ENCODE measurements around the gene C10orf95. TPM values are rescaled to one million over a fixed set of nuclear protein-coding genes. Genes with fewer than 3 reads are reported as not detected.

The C10orf95 gene
- polyA plus RNA-seq, 1 of the 3 experiments (the other 2 are of a cell fraction): 0.07 TPM

- Histone ChIP-seq H3K27ac (ENCODE audit: low read depth in 2 of 2, low read length in 1 of 2) (no peak overlapping the region; a peak in 1 of 4 replicates), H3K9ac (no peak overlapping the region), H3K79me2 (ENCODE audit: insufficient read depth) (no peaks in the 10 kb centered on the region), H3K4me3 (ENCODE audit: low read depth in 2 of 2, low read length in 1 of 2) (no peak overlapping the region), H3F3A (replicated peaks; ENCODE audit: insufficient read depth) (no peaks in the 10 kb centered on the region), H3K27me3 (ENCODE audit: insufficient read depth) (no peaks in the 10 kb centered on the region), H4K20me1 (ENCODE audit: insufficient read depth) (no peaks in the 10 kb centered on the region), H3K4me2 (no peak overlapping the region), H3K4me1 (ENCODE audit: control insufficient read depth in 1 of 2, insufficient read depth in 2 of 2, low read depth in 1 of 2, low read length in 1 of 2) (peaks cover 0 to 27% of the 10 kb centered on the region in 2 experiments; a peak in 2 of 4 replicates), H2AFZ (ENCODE audit: low read depth) (no peak overlapping the region), H3K9me2 (no peaks in the 10 kb centered on the region), H3K36me3 (replicated peaks in 1 of 2; ENCODE audit: control insufficient read depth in 1 of 2, insufficient read depth in 2 of 2, low read length in 1 of 2) (no peaks in the 10 kb centered on the region), H3K9me3 (no peaks in the 10 kb centered on the region)
- DNase-seq: no peak
- ChIA-PET POLR2A (interaction anchor here (1.1 kb wide), 1 partner anchor 14 kb away, joined by 4 read pairs; no protein-coding TSS in a partner anchor), CTCF (interaction anchor here (1.2 to 18.3 kb wide), 3 partner anchors 8 to 183 kb away, joined by 5 to 359 read pairs (median 42); partner anchors contain the start of genes FBXL15 and NFKB2)
- WGBS (ENCODE audit: low lambda C conversion rate): 61% methylated on average over 11 of the region's 16 CpGs
- TF ChIP-seq FOXJ3 (CRISPR knock-in tag; IDR thresholded peaks at IDR 0.05): no peak
- TF ChIP-seq RAD21 (IDR thresholded peaks at IDR 0.05; ENCODE audit: low read length): no peak
- TF ChIP-seq GABPA (IDR thresholded peaks at IDR 0.05; ENCODE audit: low read depth): no peak
- TF ChIP-seq CTCF (IDR thresholded peaks at IDR 0.05): no peak
- TF ChIP-seq TAF1 (IDR thresholded peaks at IDR 0.05; ENCODE audit: borderline replicate concordance, low read depth, low read length): no peak
- TF ChIP-seq JUND (IDR thresholded peaks at IDR 0.05): no peak
- TF ChIP-seq FOSL2 (IDR thresholded peaks at IDR 0.05; ENCODE audit: borderline replicate concordance, low read depth): no peak
- TF ChIP-seq CHD2 (IDR thresholded peaks at IDR 0.05; ENCODE audit: low read length, partially characterized antibody): no peak
- no peak for TF ChIP-seq USF1 (IDR thresholded peaks at IDR 0.05; ENCODE audit: borderline replicate concordance, low read depth)
Observed at GRCh38 chr10:102413806-102414561, 37.4 kb downstream of the C10orf95 start.

DNA sequence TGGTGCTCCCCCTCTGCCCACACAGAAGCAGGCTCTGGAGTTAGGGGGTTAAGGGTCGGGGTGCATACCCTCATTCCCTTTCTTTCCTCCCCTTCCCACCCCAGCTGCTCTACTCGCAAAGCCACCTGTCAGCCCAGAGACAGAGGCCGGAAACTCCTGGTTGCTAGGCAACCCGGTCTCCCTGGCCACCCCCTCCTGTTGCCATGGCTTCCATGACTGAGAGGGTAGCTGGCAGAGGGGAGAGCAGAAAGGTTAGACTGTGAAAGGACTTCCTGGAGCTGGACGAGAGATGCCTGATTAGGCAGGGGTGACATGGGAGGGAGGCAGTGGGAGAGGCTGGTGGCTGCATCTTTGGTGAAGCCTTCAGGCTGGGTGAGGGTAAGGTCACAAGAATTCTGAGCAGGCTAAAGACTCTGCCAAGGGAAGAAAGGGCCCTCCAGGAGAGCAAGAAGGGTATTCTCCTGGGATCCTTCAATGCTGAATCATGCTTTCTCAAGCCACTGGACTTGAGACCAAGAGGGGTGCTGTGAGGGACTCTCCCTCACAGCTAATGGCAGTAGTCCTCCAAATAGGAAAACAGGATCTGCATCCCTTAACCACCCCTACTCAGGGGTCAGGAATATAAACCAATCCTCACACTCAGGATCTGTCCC, 38.2 kb downstream of the C10orf95 start:
- Histone ChIP-seq H3K4me3 (ENCODE audit: low read depth in 2 of 2, low read length in 1 of 2) (no peak overlapping the region), H3K4me2 (no peak overlapping the region), H3K27me3 (ENCODE audit: insufficient read depth) (no peaks in the 10 kb centered on the region), H3F3A (replicated peaks; ENCODE audit: insufficient read depth) (no peaks in the 10 kb centered on the region), H3K27ac (ENCODE audit: low read depth in 2 of 2, low read length in 1 of 2) (peak overlapping the region in 1 of 2 experiments; percentile 67; a peak in 2 of 4 replicates), H3K36me3 (replicated peaks in 1 of 2; ENCODE audit: control insufficient read depth in 1 of 2, insufficient read depth in 2 of 2, low read length in 1 of 2) (no peaks in the 10 kb centered on the region), H4K20me1 (ENCODE audit: insufficient read depth) (no peaks in the 10 kb centered on the region), H3K79me2 (ENCODE audit: insufficient read depth) (no peaks in the 10 kb centered on the region), H3K9ac (no peak overlapping the region), H2AFZ (ENCODE audit: low read depth) (no peak overlapping the region), H3K9me2 (no peaks in the 10 kb centered on the region), H3K4me1 (ENCODE audit: control insufficient read depth in 1 of 2, insufficient read depth in 2 of 2, low read depth in 1 of 2, low read length in 1 of 2) (peaks cover 0 to 26% of the 10 kb centered on the region in 2 experiments; a peak in 2 of 4 replicates), H3K9me3 (no peaks in the 10 kb centered on the region)
- TF ChIP-seq FOXJ3 (CRISPR knock-in tag; IDR thresholded peaks at IDR 0.05) (no peak), CHD2 (IDR thresholded peaks at IDR 0.05; ENCODE audit: low read length, partially characterized antibody) (peak; percentile 10), MXI1 (IDR thresholded peaks at IDR 0.05; ENCODE audit: low read depth, low read length) (peak; percentile 86)
- POLR2A ChIA-PET: interaction anchor here (0.6 to 1.1 kb wide), 3 partner anchors 10 to 289 kb away, joined by 3 to 4 read pairs (median 4); no protein-coding TSS in a partner anchor
- CTCF ChIA-PET: interaction anchor here (1.2 to 18.3 kb wide), 3 partner anchors 9 to 182 kb away, joined by 5 to 359 read pairs (median 42); partner anchors contain the start of genes FBXL15 and NFKB2
- 11% methylated on average over 2 of the region's 5 CpGs for WGBS (ENCODE audit: low lambda C conversion rate)
- DNase-seq: peak; percentile 90

All from SK-N-SH (cell line).